AG10803 (cell line): Measurements from ENCODE around the gene KCNN4.

ENCODE experiments used
- DNase-seq: peaks from one replicate; pipeline ENCODE4 v3.0.0; 2010; ENCODE audit warnings: low read depth
- H3K4me3 ChIP-seq: 2 replicates; pipeline ENCODE4 v1.5.1; 2011; ENCODE audit warnings: mild to moderate bottlenecking, low read length, control low read depth
- CTCF ChIP-seq: conservative IDR thresholded peaks from 2 replicates; pipeline ENCODE4 v1.5.1; 2011; ENCODE audit warnings: mild to moderate bottlenecking, low read length, control low read depth, inconsistent platforms

The KCNN4 gene

DNA sequence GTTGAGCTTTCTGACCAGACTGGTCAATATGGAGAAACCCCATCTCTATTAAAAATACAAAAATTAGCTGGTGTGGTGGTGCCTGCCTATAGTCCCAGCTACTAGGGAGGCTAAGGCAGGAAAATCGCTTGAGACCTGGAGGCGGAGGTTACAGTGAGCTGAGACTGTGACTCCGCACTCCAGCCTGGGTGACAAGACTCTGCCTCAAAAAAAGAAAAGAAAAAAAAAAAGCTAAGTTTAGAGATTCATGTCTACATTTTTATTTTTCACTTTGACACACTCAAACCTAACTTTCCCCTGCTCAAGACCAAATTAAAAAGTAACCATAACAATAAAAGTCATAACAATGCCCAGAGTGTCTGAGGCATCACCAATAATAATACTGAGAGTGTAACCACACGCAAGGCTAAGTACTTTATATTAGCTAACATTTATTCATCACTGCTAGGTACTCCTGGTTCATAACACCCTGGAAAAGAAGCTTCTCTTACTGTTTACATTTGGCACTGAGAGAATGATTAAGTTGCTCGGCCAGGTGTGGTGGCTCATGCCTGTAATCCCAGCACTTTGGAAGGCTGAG is 59.2 kb downstream of the KCNN4 start:
- TF ChIP-seq CTCF = no peak
- DNase-seq = no peak
- no peak overlapping the region for H3K4me3 ChIP-seq

DNA sequence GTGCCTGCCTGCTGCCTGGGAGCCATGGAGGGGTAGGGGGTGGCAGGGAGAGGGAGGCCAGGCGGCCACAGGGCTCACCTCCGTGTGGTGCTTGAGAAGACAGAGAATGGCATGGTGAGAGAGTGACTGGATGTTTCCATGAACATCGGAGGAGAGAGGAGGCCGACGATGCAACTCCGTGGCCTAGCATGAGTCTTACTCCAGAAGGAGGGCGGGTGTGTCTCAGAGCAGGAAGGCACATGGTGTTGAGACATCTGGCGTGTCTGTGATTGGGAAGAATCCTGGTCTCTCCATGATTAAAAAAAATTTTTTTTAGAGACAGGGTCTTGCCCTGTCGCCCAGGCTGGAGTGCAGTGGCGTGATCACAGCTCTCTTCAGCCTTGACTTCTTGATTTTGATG is 59.8 kb downstream of the KCNN4 start:
- no peak overlapping the region for H3K4me3 ChIP-seq
- DNase-seq = no peak
- TF ChIP-seq CTCF = no peak

DNA sequence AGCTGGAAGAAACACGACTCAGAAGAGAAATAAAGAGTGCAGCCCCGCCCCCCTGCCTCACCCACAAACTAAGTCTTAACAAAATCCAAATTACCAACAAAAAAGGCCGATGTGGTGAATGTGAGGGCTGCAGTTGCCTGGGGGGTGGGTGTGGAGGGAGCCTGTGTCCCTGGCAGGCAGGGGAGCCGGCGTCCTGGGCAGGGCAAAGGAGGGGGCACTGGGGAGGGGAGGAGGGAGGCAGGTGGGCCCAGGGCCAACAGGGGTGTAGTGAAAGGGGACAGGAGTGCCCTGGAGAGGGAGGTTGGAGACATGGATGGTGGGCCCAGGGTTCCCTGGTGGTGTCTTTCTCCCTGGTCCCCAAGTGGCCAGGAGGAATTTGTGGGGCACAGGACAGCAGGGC is 60.9 kb downstream of the KCNN4 start:
- no peak overlapping the region for H3K4me3 ChIP-seq
- no peak for DNase-seq
- no peak for TF ChIP-seq CTCF

DNA sequence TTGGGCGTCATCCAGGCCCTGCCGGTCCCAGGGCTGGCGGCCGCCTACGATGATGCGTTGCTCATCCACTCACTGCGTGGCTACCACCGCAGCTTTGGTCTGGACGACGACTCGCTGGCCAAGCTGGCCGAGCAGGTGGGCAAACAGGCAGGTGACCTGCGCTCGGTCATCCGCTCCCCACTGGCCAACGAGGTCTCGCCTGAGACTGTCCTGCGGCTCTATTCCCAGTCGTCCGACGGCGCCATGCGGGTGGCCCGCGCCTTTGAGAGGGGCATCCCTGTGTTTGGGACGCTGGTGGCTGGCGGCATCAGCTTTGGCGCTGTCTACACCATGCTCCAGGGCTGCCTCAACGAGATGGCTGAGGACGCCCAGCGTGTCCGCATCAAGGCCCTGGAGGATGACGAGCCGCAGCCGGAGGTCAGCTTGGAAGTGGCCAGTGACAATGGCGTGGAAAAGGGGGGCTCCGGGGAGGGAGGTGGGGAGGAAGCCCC is 61.4 kb downstream of the KCNN4 start:
- no peak for TF ChIP-seq CTCF
- DNase-seq = no peak

DNA sequence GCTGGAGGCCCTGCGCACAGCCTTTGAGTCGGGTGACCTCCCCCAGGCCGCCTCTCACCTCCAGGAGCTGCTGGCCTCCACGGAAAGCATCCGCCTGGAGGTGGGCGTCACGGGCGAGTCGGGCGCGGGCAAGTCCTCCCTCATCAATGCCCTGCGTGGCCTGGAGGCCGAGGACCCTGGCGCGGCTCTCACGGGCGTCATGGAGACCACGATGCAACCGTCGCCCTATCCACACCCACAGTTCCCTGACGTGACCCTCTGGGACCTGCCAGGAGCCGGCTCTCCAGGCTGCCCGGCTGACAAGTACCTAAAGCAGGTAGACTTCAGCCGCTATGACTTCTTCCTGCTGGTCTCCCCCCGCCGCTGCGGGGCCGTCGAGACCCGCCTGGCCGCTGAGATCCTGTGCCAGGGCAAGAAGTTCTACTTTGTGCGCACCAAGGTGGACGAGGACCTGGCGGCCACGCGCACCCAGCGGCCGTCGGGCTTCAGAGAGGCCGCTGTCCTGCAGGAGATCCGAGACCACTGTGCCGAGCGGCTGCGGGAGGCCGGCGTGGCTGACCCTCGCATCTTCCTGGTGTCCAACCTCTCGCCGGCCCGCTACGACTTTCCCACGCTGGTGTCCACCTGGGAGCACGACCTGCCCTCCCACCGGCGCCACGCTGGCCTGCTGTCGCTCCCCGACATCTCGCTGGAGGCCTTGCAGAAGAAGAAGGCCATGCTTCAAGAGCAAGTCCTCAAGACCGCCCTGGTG is 62.0 kb downstream of the KCNN4 start:
- no peak overlapping the region for H3K4me3 ChIP-seq
- no peak for DNase-seq
- no peak for TF ChIP-seq CTCF

More for the DNA sequence above, 61.4 kb downstream of the KCNN4 start:
- H3K4me3 ChIP-seq = no peak overlapping the region
